Transverse colon (tissue), 3 donors: ENCODE data around the gene HIVEP2.

Source experiments
- CTCF ChIP-seq, 5 experiments: fragments of 200-600 bp in 3 of 5; fragments of 450-650 bp in 2 of 5; sonication (generic) in 3 of 5; IDR thresholded peaks; 1 replicate in 2 of 5; 2 replicates in 3 of 5; pipeline ENCODE4 v1.5.1; 2016 to 2017; ENCODE audit warnings: antibody characterized with exemption in 5 of 5, inconsistent platforms in 3 of 5, mild to moderate bottlenecking in 2 of 5, moderate library complexity in 1 of 5
- POLR2A ChIP-seq: fragments of 450-650 bp; IDR thresholded peaks from one replicate; pipeline ENCODE4 v1.6.1; 2016; ENCODE audit warnings: antibody characterized with exemption, mild to moderate bottlenecking, moderate library complexity

DNA sequence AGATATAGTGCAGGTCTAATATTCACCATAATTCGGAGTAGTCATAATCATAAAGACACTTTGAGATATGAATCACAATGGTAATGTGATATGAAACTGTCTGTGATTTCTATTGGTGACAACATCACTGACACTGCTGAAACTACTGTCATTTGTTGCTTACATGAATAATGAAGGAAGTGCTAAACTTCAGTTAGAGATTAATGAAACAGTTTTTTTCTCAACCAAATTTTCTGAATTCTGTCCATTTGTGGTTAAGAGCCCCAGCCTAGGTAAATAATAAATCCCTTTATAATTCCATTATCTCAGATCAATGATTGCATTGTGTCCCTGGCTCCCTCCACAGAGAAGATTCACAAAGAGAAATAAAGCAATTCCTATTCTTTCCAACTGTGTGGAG, 122.6 kb downstream of the HIVEP2 start:
- no peak for TF ChIP-seq POLR2A
- TF ChIP-seq CTCF (IDR thresholded peaks at IDR 0.05) = no peak
